Activated CD4-positive, alpha-beta T cell treated with anti-CD3 and anti-CD28 coated beads, Interleukin-2, Interleukin-6, amounts not matched to agents 100 ng/mL and 50 ng/mL, durations not matched to agents 16 hours and 8 hours (primary cell): Measurements from ENCODE around the gene HCN3.
"Not testable (repeated sequence)": the region's sequence is repeated elsewhere in the genome, so short reads cannot be mapped to it uniquely, and the experiment has no call there.

Experiments used
- DNase-seq: peaks from one replicate; pipeline ENCODE4 v3.0.0-alpha.2; 2020

HCN3 gene

GRCh38 chr1:155277070-155277901, at the start of gene HCN3:
Gene HCN3 (plus strand): TSS chr1:155277463. CDS start chr1:155277591, 128 bp downstream.
- DNase-seq: peak; percentile 97

GRCh38 chr1:155228096-155228427, 49.2 kb upstream of the HCN3 start:
- DNase-seq: no peak

- DNase-seq: not testable (repeated sequence)
Observed at GRCh38 chr1:155231302-155231701, 46.0 kb upstream of the HCN3 start.

- not testable (repeated sequence) for DNase-seq
Observed at GRCh38 chr1:155232001-155232978, 45.0 kb upstream of the HCN3 start.

GRCh38 chr1:155233502-155233901, 43.8 kb upstream of the HCN3 start:
- not testable (repeated sequence) for DNase-seq

- DNase-seq: not testable (repeated sequence)
Observed at GRCh38 chr1:155235375-155235774, 41.9 kb upstream of the HCN3 start.

GRCh38 chr1:155236451-155236850, 40.8 kb upstream of the HCN3 start:
- no peak for DNase-seq

- DNase-seq: peak; percentile 86
Observed at GRCh38 chr1:155241069-155241679, 36.1 kb upstream of the HCN3 start.

GRCh38 chr1:155241841-155242264, 35.4 kb upstream of the HCN3 start:
- peak; percentile 41 for DNase-seq

- no peak for DNase-seq
Observed at GRCh38 chr1:155242805-155243358, 34.4 kb upstream of the HCN3 start.

GRCh38 chr1:155244368-155245162, 32.7 kb upstream of the HCN3 start:
- peak; percentile 99 for DNase-seq

GRCh38 chr1:155245163-155245524, 32.1 kb upstream of the HCN3 start:
- DNase-seq: no peak

- DNase-seq: not testable (repeated sequence)
Observed at GRCh38 chr1:155246796-155247195, 30.5 kb upstream of the HCN3 start.

- DNase-seq: no peak
Observed at GRCh38 chr1:155247667-155248553, 29.4 kb upstream of the HCN3 start.

GRCh38 chr1:155250246-155250632, 27.0 kb upstream of the HCN3 start:
- DNase-seq: no peak

- peak; percentile 98 for DNase-seq
Observed at GRCh38 chr1:155250633-155251449, 26.4 kb upstream of the HCN3 start.

GRCh38 chr1:155251566-155251965, 25.7 kb upstream of the HCN3 start:
- DNase-seq: no peak

GRCh38 chr1:155253208-155253607, 24.1 kb upstream of the HCN3 start:
- DNase-seq: no peak

- DNase-seq: no peak
Observed at GRCh38 chr1:155253797-155254196, 23.5 kb upstream of the HCN3 start.

GRCh38 chr1:155254228-155254713, 23.0 kb upstream of the HCN3 start:
- no peak for DNase-seq
